Measurements from ENCODE around the gene UBE2O. TPM values are rescaled to one million over a fixed set of nuclear protein-coding genes. Genes with fewer than 3 reads are reported as not detected.

Gene UBE2O
- polyA plus RNA-seq, 1 donor, result 30.2 TPM

- DNase-seq, result no peak
These were observed 12.1 kb downstream of the UBE2O start for GRCh38 chr17:76440751-76441362.

- no peak for DNase-seq
These were observed 13.5 kb downstream of the UBE2O start for GRCh38 chr17:76439314-76439928.

GRCh38 chr17:76438906-76439305, 14.0 kb downstream of the UBE2O start:
- DNase-seq, result no peak

- DNase-seq, result no peak
These were observed 15.2 kb downstream of the UBE2O start for GRCh38 chr17:76437467-76438402.

GRCh38 chr17:76435751-76436150, 17.2 kb downstream of the UBE2O start:
- DNase-seq, result no peak

- DNase-seq, result no peak
These were observed 18.1 kb downstream of the UBE2O start for GRCh38 chr17:76434870-76435269.

GRCh38 chr17:76433693-76434092, 19.3 kb downstream of the UBE2O start:
- DNase-seq, result no peak

- no peak for DNase-seq
These were observed 20.1 kb downstream of the UBE2O start for GRCh38 chr17:76432712-76433336.

GRCh38 chr17:76432004-76432403, 20.9 kb downstream of the UBE2O start:
- DNase-seq, result no peak

GRCh38 chr17:76431509-76431908, 21.4 kb downstream of the UBE2O start:
- DNase-seq, result no peak

GRCh38 chr17:76428511-76428910, 24.4 kb downstream of the UBE2O start:
- no peak for DNase-seq

- no peak for DNase-seq
These were observed 25.3 kb downstream of the UBE2O start for GRCh38 chr17:76427501-76428231.

- DNase-seq, result no peak
These were observed 26.1 kb downstream of the UBE2O start for GRCh38 chr17:76426853-76427252.

GRCh38 chr17:76422860-76423259, 30.1 kb downstream of the UBE2O start:
- DNase-seq, result no peak

GRCh38 chr17:76422406-76422805, 30.5 kb downstream of the UBE2O start:
- DNase-seq, result no peak

GRCh38 chr17:76421044-76421407, 31.9 kb downstream of the UBE2O start:
- no peak for DNase-seq

- no peak for DNase-seq
These were observed 32.5 kb downstream of the UBE2O start for GRCh38 chr17:76420356-76421043.

- DNase-seq, result no peak
These were observed 33.2 kb downstream of the UBE2O start for GRCh38 chr17:76419576-76420260.

GRCh38 chr17:76417499-76418143, 35.3 kb downstream of the UBE2O start:
- DNase-seq, result no peak

- DNase-seq, result no peak
These were observed 36.1 kb downstream of the UBE2O start for GRCh38 chr17:76416899-76417298.
